ENCODE measurements around the gene MBOAT7.
"Not testable (repeated sequence)": the region's sequence is repeated elsewhere in the genome, so short reads cannot be mapped to it uniquely, and the experiment has no call there.

The MBOAT7 gene

DNA sequence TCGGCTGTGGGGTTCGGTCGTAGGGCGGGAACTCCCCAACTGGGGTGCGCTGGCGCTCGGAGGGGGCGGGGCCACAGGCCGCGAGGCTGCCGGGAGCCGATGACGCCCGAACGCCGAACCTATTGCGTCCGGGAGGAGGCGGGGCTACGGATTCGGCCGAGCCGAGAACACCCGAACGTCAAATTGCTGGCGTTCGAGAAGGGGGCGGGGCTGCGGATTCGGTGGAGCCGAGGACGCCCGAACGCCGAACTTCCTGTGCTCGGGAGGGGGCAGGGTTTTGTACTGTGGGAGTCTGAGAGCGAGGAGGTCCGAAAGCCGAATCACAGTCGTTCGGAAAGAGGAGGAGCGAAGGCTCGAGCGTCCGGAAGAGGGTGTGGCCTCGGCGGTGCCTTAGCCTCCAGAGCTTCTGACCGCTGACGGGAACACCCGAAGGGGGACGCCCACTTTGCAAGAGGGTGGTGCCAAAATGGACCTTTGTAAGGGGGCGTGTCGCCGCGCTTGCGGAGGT is 1.2 kb upstream of the MBOAT7 start:
- DNase-seq (ENCODE audit: low read depth in 3 of 3, low spot score in 1 of 3): peak; percentile 99 to 100 (median 100)

DNA sequence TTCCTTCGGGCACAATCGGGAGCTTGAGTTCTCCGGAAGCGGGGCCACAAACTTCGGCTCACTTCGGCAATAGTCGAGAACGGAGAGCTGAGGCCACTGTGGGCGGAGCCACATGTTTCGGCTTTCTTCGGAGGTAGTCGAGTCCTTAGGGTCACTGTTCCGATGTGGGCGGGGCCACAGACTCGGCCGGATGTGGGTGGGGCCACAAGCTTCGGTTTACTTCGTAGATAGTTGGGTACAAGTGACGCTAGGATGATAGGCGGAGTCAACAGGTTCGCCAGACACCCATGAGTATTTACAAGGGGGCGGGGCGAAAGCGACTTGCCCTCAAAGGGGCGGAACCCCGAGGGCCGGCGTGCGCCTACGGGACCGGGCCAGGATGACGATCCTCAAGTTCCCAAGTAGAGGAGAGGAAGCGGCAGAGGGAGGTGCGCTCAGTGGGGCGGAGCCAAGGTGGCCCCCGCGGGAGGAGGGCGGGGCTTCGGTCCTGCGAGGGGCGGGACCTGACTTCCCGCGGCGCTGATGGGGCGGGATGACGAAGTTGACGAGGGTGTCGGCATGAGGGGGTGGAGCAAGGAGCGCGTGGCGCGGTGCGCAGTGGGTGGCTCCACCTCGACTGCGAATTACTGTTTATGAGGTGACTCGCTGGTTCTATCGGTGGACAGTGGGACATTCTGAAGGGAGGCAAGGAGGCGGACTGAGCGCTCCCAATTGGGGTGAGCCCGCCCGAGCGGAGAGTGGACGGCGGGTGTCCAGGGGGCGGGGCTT is 539 bp upstream of the MBOAT7 start:
- peak; percentile 99 to 100 (median 100) for DNase-seq (ENCODE audit: low read depth in 3 of 3, low spot score in 1 of 3)

DNA sequence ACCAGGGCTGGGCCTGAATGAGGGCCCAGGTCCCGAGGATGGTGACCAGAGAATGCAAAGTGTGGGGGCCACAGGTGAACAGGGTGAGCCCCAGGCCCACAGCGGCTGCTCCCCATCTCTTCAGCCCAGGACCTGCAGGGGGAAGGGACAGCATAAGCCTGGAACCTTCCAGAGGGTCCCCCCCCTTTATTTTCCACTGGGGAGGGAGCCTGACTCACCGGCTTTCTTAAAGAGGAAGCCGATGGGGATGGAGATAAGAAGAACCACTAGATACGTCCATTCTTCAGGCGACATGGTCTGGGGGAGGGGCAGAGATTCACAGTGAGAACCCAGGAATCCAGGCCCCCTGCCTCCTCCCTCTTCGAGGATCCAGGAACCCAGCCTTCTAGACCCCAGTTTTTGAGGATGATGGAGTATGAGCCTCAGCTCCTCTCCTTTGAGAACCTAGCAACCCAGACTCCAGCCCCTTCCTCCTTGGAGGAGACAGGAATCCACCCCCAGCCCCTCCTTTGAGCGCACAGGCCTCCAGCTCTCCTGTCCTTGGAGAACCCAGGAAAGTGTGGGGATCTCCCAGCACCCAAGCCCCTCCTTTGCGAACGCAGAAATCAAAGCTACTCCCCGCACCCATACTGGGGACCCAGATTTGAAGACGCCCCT is 1.0 kb downstream of the MBOAT7 start:
- DNase-seq (ENCODE audit: low read depth in 3 of 3, low spot score in 1 of 3): peak in 1 of 3 donors; percentile 20

DNA sequence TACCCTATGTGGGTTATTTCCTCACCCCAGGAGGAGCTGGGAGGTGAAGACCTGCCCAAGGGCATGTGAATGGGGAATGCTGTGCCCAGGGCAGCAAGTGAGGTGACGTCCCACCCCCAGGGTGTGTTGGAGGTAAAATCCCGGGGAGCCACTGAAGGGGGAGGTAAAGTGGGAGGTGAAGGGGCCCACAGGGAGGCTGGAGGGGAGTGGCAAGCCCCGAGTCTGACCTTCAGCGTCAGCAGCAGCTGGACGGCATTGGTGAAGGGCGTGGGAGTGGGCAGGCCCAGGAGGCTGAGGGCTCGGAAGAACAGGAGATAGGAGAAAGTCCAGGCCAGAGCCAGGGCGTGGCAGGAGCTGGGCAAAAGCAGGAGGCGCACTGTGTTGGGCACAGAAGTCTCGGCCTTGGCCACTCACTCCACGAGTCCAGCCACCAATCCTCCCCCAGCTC is 2.4 kb downstream of the MBOAT7 start:
- DNase-seq (ENCODE audit: low read depth in 3 of 3, low spot score in 1 of 3): no peak

DNA sequence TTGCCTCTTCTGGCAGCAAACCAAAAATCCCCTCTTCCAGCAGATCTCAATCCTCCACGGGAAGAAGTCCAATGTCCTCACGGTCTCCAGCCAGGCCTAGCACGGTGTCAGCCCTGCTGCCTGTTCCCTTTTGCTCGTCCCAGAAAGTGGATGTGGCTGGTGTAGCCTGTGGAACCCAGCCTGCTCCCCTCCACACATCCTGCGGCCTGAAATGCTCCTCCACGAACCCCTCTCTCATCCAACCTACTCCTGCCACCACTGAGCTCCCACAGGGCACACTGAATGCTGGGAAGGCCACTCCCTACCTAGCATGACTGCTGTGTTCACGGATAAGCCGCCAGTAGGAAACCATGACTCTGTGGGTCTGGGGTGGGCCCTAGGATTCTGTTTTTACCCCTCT is 3.0 kb downstream of the MBOAT7 start:
- DNase-seq (ENCODE audit: low read depth in 3 of 3, low spot score in 1 of 3): no peak

DNA sequence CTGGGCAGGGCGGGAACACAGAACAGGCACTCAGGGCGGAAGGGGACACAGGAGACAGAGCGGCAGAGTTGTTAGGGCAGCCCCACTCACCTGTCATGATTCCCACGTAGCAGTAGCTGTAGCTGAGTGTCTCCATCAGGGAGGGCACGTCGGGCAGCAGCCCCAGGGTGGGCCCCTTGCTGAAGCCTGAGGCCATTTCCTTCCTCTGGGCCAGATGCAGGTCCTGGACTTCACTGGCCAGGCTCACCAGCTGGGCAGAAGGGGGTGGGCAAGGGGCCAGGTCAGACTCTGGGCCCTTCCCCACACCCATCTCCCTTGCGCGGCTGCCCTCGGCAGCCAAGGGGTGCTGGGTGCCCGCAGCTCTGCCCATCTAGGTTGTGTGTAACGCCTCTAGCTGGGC is 5.9 kb downstream of the MBOAT7 start:
- no peak for DNase-seq (ENCODE audit: low read depth in 3 of 3, low spot score in 1 of 3)

DNA sequence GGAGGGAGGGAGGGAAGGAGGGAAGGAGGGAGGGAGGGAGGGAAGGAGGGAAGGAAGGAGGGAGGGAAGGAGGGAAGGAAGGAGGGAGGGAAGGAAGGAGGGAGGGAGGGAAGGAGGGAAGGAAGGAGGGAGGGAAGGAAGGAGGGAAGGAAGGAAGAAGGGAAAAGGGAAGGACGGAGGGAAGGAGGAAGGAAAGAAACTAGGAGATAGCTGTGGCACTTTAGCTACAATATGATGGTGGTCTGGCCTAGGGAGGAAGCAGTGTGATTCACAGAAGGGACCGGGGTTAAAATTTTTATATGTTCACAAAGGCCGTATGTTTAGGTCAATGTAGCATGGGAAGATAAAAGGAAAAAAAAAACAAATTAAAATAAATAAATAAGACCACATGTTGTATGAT is 7.5 kb downstream of the MBOAT7 start:
- DNase-seq (ENCODE audit: low read depth in 3 of 3, low spot score in 1 of 3): not testable (repeated sequence)

DNA sequence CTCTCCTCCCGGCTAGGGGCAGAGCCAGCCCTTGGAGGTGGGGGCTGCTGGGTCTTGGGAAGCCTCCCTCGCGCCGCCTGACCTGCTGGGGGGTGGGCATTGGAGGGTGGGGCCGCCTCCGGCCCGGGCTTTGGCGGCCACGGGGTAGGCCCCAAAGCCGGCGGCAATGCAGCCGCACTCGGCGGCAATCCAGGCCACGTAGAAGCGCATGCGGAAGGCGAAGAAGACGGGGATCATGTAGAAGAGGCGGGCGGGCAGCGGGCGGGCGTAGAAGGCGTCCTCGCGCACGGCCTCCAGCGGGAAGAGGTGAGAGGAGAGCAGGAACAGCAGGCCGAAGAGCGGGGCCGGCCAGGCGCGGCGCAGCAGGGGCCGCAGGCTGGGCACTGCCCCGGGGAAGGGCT is 8.7 kb downstream of the MBOAT7 start:
- no peak for DNase-seq (ENCODE audit: low read depth in 3 of 3, low spot score in 1 of 3)

DNA sequence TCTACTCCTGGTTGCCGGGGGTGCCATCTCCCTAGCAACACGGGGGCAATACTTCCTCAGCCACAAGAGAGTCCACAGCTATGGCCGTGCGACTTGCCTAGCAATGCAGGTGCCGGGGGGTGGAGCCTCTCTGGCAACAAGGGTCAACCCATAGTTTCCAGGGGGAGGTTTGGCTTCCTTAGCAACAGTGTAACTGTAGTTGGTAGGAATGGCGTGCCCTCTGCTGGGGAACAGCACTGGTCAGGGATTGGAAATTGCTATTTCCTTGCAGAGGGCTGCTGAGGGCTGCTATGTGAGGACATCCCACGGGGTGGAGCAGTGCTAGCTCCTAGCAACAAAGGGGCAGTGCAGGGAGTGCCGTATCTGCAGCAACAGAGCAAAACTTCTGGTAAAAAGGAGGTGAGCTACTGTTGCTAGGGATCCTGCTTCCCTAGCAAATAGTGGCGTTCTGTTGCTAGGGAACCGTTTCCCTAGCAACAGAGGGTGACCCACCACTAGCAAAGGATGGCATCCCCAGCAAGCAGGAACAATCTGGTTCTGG is 9.4 kb downstream of the MBOAT7 start:
- DNase-seq (ENCODE audit: low read depth in 3 of 3, low spot score in 1 of 3): no peak

DNA sequence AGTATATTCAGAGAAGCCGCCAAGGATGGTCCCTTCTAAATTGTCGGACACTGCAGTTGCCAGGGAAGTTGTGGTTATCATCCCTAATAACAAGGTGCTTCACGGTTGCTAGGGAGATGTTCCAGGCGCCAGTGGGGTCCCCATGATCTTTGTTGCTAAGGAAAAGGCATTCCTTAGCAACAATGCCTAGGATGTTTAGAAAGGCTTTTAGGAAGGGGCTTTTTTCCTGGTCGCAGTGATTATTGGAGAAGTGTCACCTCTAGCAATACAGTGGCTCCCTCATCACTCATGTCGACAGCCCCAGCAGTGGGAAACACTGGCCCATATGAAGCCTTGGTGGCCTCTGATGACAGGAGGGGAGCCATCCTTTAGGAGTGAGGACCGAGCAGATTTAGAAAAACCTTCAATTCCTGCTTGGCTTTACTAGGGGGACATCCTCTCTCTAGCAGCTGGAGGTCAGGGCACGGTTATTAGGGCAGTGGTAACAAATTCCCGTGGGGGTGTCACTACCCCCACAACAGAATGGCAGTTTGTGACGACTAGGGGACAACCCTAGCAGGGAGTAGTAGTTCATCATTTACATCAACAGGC is 10.0 kb downstream of the MBOAT7 start:
- DNase-seq (ENCODE audit: low read depth in 3 of 3, low spot score in 1 of 3): no peak

DNA sequence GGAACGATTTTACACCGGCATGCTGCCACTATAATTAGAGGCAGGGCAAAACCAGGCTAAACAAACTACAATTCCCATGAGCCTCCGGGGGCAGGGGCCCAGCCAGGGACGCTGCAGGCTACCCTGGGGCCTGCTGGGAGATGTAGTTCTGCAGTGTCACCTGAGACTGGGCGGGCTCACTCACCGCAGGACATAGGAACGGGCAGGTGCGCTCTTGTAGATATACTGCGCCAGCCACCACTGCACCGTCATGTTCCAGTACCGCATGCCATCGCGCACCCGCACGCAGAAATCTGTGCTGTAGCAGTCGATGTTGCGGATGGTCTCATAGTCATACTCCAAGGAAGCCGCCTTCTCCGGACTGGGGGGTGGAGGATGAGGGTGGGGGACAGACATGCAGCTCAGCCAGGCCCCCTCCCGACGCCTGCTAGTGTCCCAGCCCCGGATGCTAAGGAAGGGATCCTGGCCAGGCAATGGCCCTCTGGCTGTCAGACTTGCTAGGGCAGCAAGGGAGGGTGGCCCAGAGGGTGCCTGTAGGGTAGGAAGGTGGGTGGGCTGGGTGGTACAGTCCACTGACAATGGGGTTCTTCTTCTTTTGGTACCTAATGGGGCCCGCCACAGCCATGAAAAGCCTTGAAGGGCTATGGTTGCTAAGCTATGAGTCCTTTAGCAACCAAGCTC is 10.7 kb downstream of the MBOAT7 start:
- no peak for DNase-seq (ENCODE audit: low read depth in 3 of 3, low spot score in 1 of 3)

DNA sequence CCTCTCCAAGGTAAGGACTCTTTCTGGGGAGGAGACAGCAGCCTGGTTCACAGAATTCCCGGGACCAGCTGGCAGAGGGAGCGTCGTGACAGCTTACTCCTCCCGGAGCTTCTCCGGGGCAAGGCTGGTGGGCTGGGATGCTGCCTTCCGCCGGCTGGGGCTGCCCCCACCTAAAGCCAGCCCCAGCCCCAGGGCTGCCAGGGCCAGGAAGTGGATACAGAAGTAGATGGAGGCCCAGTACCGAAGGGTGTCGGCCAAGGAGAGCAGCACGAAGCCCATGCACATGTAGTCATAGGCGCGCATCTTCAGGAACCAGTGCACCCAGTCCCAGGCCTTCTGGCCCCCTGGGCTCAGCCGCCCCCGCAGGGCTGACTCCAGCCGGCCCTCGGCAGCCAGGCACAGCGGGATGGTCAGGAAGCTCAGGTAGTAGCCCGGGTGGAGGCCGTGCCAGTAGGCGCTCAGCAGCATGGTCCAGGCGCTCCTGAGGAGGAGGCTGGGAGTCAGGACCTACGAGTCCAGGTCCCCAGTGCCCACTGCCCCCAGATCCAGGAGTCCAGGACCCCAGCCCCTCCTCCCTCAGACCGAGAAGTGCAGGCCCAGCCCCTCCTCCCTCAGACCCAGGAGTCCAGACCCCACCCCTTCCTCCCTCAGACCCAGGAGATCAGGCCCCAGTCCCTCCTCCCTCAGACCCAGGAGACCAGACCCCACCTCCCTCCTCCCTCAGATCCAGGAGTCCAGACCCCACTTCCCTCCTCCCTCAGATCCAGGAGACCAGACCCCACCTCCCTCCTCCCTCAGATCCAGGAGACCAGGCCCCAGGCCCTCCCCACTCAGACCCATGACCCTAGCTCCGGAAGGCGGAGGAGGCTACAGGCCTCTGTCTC is 15.2 kb downstream of the MBOAT7 start:
- DNase-seq (ENCODE audit: low read depth in 3 of 3, low spot score in 1 of 3): no peak

DNA sequence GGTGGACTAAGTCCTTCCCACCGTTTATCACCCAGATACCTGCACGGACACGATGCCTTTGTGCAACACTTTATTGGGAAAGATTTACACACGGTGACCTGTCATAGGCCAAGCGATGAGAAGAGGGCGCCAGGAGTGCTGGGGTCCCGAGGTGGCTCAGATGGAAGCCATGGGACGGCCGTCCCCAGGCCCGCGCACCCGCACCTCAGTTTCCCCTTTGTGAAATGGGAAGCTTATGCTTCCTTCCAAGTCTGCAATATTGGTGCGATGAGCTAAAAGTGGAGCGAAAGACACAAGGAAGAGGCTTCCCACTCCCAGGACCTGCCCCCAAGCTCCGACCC is 16.1 kb downstream of the MBOAT7 start:
- no peak for DNase-seq (ENCODE audit: low read depth in 3 of 3, low spot score in 1 of 3)

DNA sequence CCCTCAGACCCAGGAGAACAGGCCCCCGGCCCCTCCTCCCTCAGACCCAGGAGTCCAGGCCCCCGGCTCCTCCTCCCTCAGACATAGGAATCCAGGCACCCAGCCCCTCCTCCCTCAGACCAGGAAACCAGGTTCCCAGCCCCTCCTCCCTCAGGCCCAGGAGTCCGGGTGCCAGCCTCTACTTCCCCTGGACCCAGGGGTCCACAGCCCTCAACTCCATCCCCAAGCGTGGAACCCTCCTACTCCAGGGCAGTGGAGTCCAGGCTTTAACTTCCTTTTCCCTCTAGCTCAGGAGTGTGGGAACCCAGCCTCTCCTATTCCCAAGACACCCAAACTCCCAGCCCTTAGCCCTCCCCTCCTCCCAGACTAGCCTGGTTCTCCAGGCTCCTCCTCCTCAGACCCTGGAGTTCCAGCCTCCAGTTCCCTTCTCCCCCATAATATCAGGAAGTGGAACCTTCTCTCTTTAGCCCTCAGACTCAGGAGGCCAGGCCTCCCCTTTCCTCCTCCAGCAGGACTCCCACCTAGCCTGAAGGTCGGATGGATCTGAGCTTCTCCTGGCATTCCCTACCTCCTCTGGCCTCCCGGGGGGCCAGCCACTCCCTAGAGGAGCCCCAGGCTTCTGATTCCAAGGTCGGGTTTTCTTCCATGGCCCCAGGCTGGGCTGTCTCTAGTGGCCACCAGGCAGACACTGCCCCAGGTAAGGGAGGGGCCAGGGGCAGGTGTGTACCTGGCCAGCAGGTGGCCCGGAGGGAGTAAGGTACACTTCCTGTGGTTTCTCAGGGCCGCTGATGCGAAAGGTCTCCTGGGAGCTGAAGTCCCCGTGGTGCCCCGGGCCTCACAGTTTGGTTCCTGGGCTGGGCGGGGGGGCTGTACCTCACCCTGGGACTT is 16.7 kb downstream of the MBOAT7 start, which contains the start of gene TMC4:
Gene TMC4, minus strand, starts transcription at position 690 of the 888 bp plus-strand sequence. Its CDS starts 43 bp downstream, at position 647.
- no peak for DNase-seq (ENCODE audit: low read depth in 3 of 3, low spot score in 1 of 3)

DNA sequence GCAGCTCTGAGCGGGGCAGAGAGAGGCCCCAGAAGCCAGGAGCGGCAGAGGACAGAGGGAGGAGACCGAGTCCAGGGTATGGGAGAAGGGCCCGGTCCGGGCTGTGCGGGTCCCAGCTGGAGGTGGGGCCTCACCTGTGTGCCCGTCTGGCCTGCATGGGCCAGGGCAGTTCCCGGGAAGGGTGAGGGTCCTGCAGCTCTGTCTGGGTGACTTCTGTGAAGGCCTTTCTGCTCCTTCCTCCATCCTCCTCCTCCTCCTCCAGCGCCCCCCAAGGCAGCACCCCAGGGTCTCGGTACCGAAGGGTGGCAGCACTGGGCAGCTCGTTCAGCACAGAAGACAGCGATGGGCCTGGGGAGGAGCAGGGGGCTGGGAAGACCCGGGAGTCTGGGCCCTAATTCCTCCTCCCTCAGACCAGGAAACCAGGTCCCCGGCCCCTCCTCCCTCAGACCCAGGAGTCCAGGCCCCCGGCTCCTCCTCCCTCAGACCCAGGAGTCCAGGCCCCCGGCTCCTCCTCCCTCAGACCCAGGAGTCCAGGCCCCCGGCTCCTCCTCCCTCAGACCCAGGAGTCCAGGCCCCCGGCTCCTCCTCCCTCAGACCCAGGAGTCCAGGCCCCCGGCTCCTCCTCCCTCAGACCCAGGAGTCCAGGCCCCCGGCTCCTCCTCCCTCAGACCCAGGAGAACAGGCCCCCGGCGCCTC is 17.5 kb downstream of the MBOAT7 start:
- not testable (repeated sequence) for DNase-seq (ENCODE audit: low read depth in 3 of 3, low spot score in 1 of 3)

DNA sequence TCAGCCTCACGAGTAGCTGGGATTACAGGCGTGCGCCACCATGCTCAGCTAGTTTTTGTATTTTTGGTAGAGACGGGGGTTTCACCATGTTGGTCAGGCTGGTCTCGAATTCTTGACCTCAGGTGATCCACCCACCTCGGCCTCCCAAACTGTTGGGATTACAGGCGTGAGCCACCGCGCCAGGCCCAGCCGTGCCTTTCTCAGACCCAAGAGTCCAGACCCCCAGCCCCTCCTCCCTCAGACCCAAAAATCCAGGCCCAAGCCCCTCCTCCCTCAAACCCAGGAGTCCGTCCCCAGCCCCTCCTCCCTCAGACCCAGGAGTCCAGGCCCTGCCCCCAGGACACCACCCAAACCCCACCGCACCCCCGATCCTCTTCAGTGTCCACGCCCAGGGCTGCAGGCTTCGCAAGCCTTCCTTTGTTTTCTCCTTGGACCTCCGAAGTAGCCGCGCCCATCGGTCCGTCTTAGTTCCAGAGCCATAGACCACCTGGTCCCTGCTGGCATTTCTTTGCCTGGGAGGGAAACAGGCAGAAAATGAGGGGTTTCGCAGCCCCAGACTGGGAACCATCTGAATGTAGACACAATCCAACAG is 20.1 kb downstream of the MBOAT7 start:
- DNase-seq (ENCODE audit: low read depth in 3 of 3, low spot score in 1 of 3): no peak

DNA sequence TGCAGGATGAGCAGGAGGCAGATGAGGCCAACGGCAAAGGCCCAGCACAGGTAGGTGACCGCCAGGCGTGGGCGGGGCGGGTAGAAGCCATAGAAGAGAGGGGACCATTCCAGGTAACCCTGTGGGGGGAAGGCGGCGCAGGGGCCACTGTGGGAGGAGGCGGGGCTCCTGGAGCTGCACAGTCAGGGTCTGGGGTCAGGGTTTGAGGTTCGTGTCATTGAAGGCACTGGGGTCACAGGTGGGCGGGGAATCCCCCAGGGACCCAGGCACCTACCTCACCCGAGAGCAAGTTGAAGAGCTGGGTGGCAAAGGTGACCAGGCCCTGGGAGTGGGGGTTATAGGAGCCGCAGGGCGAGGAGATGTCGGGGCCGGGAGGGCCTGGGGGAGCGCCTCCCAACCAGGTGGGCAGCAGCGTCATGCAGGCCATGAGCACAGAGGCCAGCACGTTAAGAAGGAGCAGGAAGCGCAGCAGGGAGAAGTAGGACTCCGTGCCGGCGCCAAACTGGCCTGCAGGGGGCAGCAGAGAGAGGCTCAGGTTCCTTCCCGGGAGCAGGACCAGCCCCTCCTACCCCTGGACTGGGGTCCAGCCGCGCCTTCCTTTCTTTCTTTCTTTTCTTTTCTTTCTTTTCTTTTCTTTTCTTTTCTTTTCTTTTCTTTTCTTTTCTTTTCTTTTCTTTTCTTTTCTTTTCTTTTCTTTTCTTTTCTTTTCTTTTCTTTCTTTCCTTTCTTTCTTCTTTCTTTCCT is 21.0 kb downstream of the MBOAT7 start:
- DNase-seq (ENCODE audit: low read depth in 3 of 3, low spot score in 1 of 3): peak; percentile 65 to 93 (median 77)

DNA sequence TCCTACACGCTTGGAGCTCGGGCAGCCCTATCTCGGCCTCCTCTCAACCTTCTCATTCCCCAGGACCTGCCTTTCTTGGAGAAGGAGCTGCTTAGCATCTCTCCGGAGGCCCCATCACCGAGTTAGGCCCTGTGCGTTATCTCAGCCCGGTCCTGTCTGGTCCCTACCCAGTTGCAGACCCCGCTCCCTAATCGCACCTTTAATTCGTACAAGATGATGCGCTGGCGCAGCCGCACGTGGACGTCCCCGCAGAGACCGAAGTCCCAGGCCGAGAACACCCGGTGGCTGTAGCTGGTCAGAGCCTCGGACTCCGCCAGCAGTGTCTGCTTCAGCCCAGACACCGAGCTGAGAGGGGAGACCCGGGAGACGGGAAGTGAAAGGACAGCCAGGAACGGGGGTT is 24.2 kb downstream of the MBOAT7 start:
- DNase-seq (ENCODE audit: low read depth in 3 of 3, low spot score in 1 of 3): no peak
